SK-N-SH treated with all-trans-retinoic acid at 6 μM for 48 hours (cell line): ENCODE results near the gene HDAC4.

Experiments
- ATAC-seq: fragments of 200-7000 bp; cut with Tn5 transposase; 3 replicates; pipeline ENCODE4 v1.9.1; 2020; ENCODE audit warnings: mild to moderate bottlenecking, moderate library complexity
- ARNTL ChIP-seq: fragments of 450-650 bp; formaldehyde crosslinking; IDR thresholded peaks from 2 replicates; pipeline ENCODE4 v1.5.0; 2020; ENCODE audit warnings: low read depth, mild to moderate bottlenecking, moderate library complexity, borderline replicate concordance
- BACH2 ChIP-seq: fragments of 250-450 bp; sonication (Bioruptor Pico); IDR thresholded peaks from 2 replicates; pipeline ENCODE4 v1.9.0; 2021; ENCODE audit warnings: mild to moderate bottlenecking, borderline replicate concordance
- CREB5 ChIP-seq: fragments of 250-450 bp; sonication (Bioruptor Pico); IDR thresholded peaks from 2 replicates; pipeline ENCODE4 v1.5.1; 2020; ENCODE audit warnings: low read depth, mild to moderate bottlenecking, moderate library complexity
- CSDC2 ChIP-seq: fragments of 250-450 bp; sonication (Bioruptor Pico); IDR thresholded peaks from 2 replicates; pipeline ENCODE4 v1.5.0; 2020; ENCODE audit warnings: mild to moderate bottlenecking, moderate library complexity
- CSRNP3 ChIP-seq: fragments of 250-450 bp; sonication (Bioruptor Pico); IDR thresholded peaks from 2 replicates; pipeline ENCODE4 v1.5.1; 2021; ENCODE audit warnings: mild to moderate bottlenecking, moderate library complexity
- ESRRG ChIP-seq: fragments of 250-450 bp; sonication (Bioruptor Pico); IDR thresholded peaks from 2 replicates; pipeline ENCODE4 v1.6.1; 2021; ENCODE audit warnings: mild to moderate bottlenecking
- ISL1 ChIP-seq: fragments of 250-450 bp; sonication (Bioruptor Pico); IDR thresholded peaks from 2 replicates; pipeline ENCODE4 v2.1.2; 2022; ENCODE audit warnings: mild to moderate bottlenecking, moderate library complexity
- PATZ1 ChIP-seq: fragments of 250-450 bp; sonication (Bioruptor Pico); IDR thresholded peaks from 2 replicates; pipeline ENCODE4 v1.8.0; 2020; ENCODE audit warnings: mild to moderate bottlenecking, moderate library complexity, borderline replicate concordance
- POU6F1 ChIP-seq: fragments of 250-450 bp; sonication (Bioruptor Pico); IDR thresholded peaks from 2 replicates; pipeline ENCODE4 v1.8.0; 2021; ENCODE audit warnings: low read depth, mild to moderate bottlenecking, moderate library complexity, borderline replicate concordance
- PPARA ChIP-seq: fragments of 250-450 bp; sonication (Bioruptor Pico); IDR thresholded peaks from 2 replicates; pipeline ENCODE4 v1.5.0; 2020; ENCODE audit warnings: mild to moderate bottlenecking, borderline replicate concordance
- SNAI2 ChIP-seq: fragments of 250-450 bp; sonication (Bioruptor Pico); IDR thresholded peaks from 2 replicates; pipeline ENCODE4 v1.5.0; 2020; ENCODE audit warnings: mild to moderate bottlenecking, moderate library complexity
- TCF4 ChIP-seq: fragments of 250-450 bp; sonication (Bioruptor Pico); IDR thresholded peaks from 2 replicates; pipeline ENCODE4 v1.8.0; 2021; ENCODE audit warnings: mild to moderate bottlenecking, moderate library complexity, borderline replicate concordance
- TOX ChIP-seq: fragments of 250-450 bp; sonication (Bioruptor Pico); IDR thresholded peaks from 2 replicates; pipeline ENCODE4 v1.8.0; 2021; ENCODE audit warnings: mild to moderate bottlenecking, moderate library complexity, borderline replicate concordance
- TSHZ2 ChIP-seq: fragments of 250-450 bp; sonication (Bioruptor Pico); IDR thresholded peaks from 2 replicates; pipeline ENCODE4 v1.5.0; 2020; ENCODE audit warnings: mild to moderate bottlenecking, moderate library complexity
- ZC3H10 ChIP-seq: fragments of 250-450 bp; sonication (Bioruptor Pico); IDR thresholded peaks from 2 replicates; pipeline ENCODE4 v1.5.1; 2021; ENCODE audit warnings: mild to moderate bottlenecking, moderate library complexity
- ZFP3 ChIP-seq: fragments of 250-450 bp; sonication (Bioruptor Pico); IDR thresholded peaks from 2 replicates; pipeline ENCODE4 v1.5.0; 2020; ENCODE audit warnings: mild to moderate bottlenecking, moderate library complexity
- ZFP30 ChIP-seq: fragments of 450-650 bp; formaldehyde crosslinking; IDR thresholded peaks from 2 replicates; pipeline ENCODE4 v1.5.0; 2022; ENCODE audit warnings: mild to moderate bottlenecking, moderate library complexity
- ZNF565 ChIP-seq: fragments of 450-650 bp; formaldehyde crosslinking; conservative IDR thresholded peaks from 2 replicates; pipeline ENCODE4 v1.5.0; 2020; ENCODE audit warnings: low read depth, mild to moderate bottlenecking, moderate library complexity
- ZNF70 ChIP-seq: fragments of 450-650 bp; formaldehyde crosslinking; IDR thresholded peaks from 2 replicates; pipeline ENCODE4 v1.5.0; 2020; ENCODE audit warnings: mild to moderate bottlenecking, moderate library complexity
- ZNF8 ChIP-seq: fragments of 450-650 bp; formaldehyde crosslinking; IDR thresholded peaks from 2 replicates; pipeline ENCODE4 v1.5.0; 2020; ENCODE audit warnings: mild to moderate bottlenecking, moderate library complexity

HDAC4 gene

GRCh38 chr2:239343460-239343859 is 57.4 kb downstream of the HDAC4 start (continued):
- no peak for TF ChIP-seq PATZ1 (CRISPR knock-in tag)
- no peak for TF ChIP-seq TOX (CRISPR knock-in tag)
- no peak for TF ChIP-seq CSDC2 (CRISPR knock-in tag)
- no peak for TF ChIP-seq ZC3H10 (CRISPR knock-in tag)
- TF ChIP-seq TCF4 (CRISPR knock-in tag) = no peak
- no peak for TF ChIP-seq ARNTL (CRISPR knock-in tag)

- no peak for ATAC-seq
- no peak for TF ChIP-seq CSRNP3 (CRISPR knock-in tag)
- TF ChIP-seq CREB5 (CRISPR knock-in tag) = no peak
- no peak for TF ChIP-seq TOX (CRISPR knock-in tag)
- no peak for TF ChIP-seq ZC3H10 (CRISPR knock-in tag)
- no peak for TF ChIP-seq ZFP3
- no peak for TF ChIP-seq POU6F1 (CRISPR knock-in tag)
- no peak for TF ChIP-seq ZNF8 (CRISPR knock-in tag)
- TF ChIP-seq ZNF565 (CRISPR knock-in tag) = no peak
- TF ChIP-seq TSHZ2 (CRISPR knock-in tag) = no peak
- no peak for TF ChIP-seq TCF4 (CRISPR knock-in tag)
- no peak for TF ChIP-seq ZFP30 (CRISPR knock-in tag)
- no peak for TF ChIP-seq PPARA
- TF ChIP-seq BACH2 (CRISPR knock-in tag) = no peak
- TF ChIP-seq CSDC2 (CRISPR knock-in tag) = no peak
- TF ChIP-seq SNAI2 (CRISPR knock-in tag) = no peak
- TF ChIP-seq ZNF70 = no peak
- no peak for TF ChIP-seq ESRRG (CRISPR knock-in tag)
- no peak for TF ChIP-seq PATZ1 (CRISPR knock-in tag)
- no peak for TF ChIP-seq ISL1 (CRISPR knock-in tag)
- TF ChIP-seq ARNTL (CRISPR knock-in tag) = no peak
Observed at GRCh38 chr2:239341840-239342239, 59.0 kb downstream of the HDAC4 start.
